ENCODE measurements around the gene DDX6.
"Not testable (repeated sequence)": the region's sequence is repeated elsewhere in the genome, so short reads cannot be mapped to it uniquely, and the experiment has no call there.

The DDX6 gene

GRCh38 chr11:118715837-118716260 is 75.1 kb downstream of the DDX6 start:
- Histone ChIP-seq H3K36me3 (no peaks in the 10 kb centered on the region), H3K27me3 (no peaks in the 10 kb centered on the region), H3K4me1 (no peaks in the 10 kb centered on the region), H3K9me3 (no peaks in the 10 kb centered on the region), H3K4me3 (ENCODE audit: low read depth, low read length) (no peak overlapping the region)
- no peak for TF ChIP-seq CTCF (IDR thresholded peaks at IDR 0.05; ENCODE audit: low read depth, low read length)
- DNase-seq = no peak

- no peak for DNase-seq
- Histone ChIP-seq H3K9me3 (no peaks in the 10 kb centered on the region), H3K4me3 (ENCODE audit: low read depth, low read length) (no peak overlapping the region), H3K4me1 (no peaks in the 10 kb centered on the region), H3K36me3 (no peaks in the 10 kb centered on the region), H3K27me3 (no peaks in the 10 kb centered on the region)
- no peak for TF ChIP-seq CTCF (IDR thresholded peaks at IDR 0.05; ENCODE audit: low read depth, low read length)
These were observed 75.6 kb downstream of the DDX6 start for GRCh38 chr11:118715245-118715831.

- no peak for DNase-seq
- Histone ChIP-seq H3K27me3 (no peaks in the 10 kb centered on the region), H3K4me3 (ENCODE audit: low read depth, low read length) (no peak overlapping the region), H3K36me3 (no peaks in the 10 kb centered on the region), H3K4me1 (no peaks in the 10 kb centered on the region), H3K9me3 (no peaks in the 10 kb centered on the region)
- TF ChIP-seq CTCF (IDR thresholded peaks at IDR 0.05; ENCODE audit: low read depth, low read length) = no peak
These were observed 76.1 kb downstream of the DDX6 start for GRCh38 chr11:118714816-118715215.

GRCh38 chr11:118714416-118714815 is 76.5 kb downstream of the DDX6 start:
- H3K27me3 ChIP-seq; DNase-seq; H3K4me3 ChIP-seq (ENCODE audit: low read depth, low read length); H3K9me3 ChIP-seq; H3K36me3 ChIP-seq; H3K4me1 ChIP-seq: not testable (repeated sequence)

DNA sequence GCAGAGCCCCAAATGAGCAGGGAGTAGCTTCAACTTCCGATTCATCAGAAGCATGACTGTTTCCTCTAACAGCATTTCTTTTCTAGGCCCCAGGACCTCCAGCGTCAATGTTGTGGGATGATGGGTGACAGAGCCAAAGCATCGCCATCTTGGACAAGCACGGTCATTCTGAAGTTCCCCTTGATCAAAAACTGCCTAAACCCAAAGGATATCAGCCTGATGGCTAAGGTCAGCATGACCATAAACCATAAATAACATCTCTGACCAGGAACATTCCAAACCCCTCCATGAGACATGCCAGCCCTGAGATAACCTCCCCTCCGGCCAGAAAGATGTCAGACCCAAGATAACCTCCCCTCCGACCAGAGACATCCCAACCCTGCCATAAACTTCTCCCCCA is 82.7 kb downstream of the DDX6 start:
- H3K4me1 ChIP-seq = no peaks in the 10 kb centered on the region
- no peak overlapping the region for H3K4me3 ChIP-seq (ENCODE audit: low read depth, low read length)
- no peaks in the 10 kb centered on the region for H3K36me3 ChIP-seq
- no peaks in the 10 kb centered on the region for H3K27me3 ChIP-seq
- H3K9me3 ChIP-seq = no peaks in the 10 kb centered on the region
- no peak for TF ChIP-seq CTCF (IDR thresholded peaks at IDR 0.05; ENCODE audit: low read depth, low read length)
- DNase-seq = no peak

DNA sequence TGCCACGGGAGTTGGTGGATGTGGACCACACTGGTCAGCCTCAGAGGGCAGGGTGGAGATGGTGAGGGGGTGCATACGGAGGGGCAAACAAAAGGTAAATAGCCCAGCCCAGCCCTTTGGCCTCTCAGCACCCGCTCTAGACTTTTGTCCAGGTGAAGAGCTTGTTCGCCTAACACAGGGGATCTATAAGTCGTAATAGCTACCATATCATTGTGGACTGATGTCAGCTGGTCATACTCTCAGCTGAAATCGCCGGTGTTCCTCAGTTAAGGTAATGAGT is 84.5 kb downstream of the DDX6 start:
- Histone ChIP-seq H3K9me3 (no peaks in the 10 kb centered on the region), H3K27me3 (no peaks in the 10 kb centered on the region), H3K4me3 (ENCODE audit: low read depth, low read length) (no peak overlapping the region), H3K4me1 (peaks cover 9% of the 10 kb centered on the region), H3K36me3 (no peaks in the 10 kb centered on the region)
- no peak for DNase-seq
- no peak for TF ChIP-seq CTCF (IDR thresholded peaks at IDR 0.05; ENCODE audit: low read depth, low read length)
